Lung (tissue), 12 donors: ENCODE data around the gene MIER2. TPM values are rescaled to one million over a fixed set of nuclear protein-coding genes. Genes with fewer than 3 reads are reported as not detected.
A peak's percentile ranks its signal among the peaks of the same experiment; 100 is the strongest.

Experiments
- ATAC-seq: fragments of 200-7000 bp; cut with Tn5 transposase; one replicate; pipeline ENCODE4 v1.9.1; 2020; ENCODE audit warnings: moderate number of reproducible peaks; ENCODE audit not compliant: insufficient read depth, low FRiP score
- DNase-seq, 3 donors: peaks; one replicate each; pipeline ENCODE4 v3.0.0-alpha.2; 2013 to 2017
- H3K27ac ChIP-seq, 2 donors: one replicate each; pipeline ENCODE4 v1.5.1; 2013; ENCODE audit warnings: mild to moderate bottlenecking in 2 of 2, moderate library complexity in 2 of 2, control low read depth in 1 of 2, inconsistent platforms in 1 of 2, low read depth in 1 of 2, low read length in 1 of 2
- H3K27me3 ChIP-seq, 3 donors: one replicate each; pipeline ENCODE4 v1.5.1; 2013; ENCODE audit warnings: low read length in 2 of 3; ENCODE audit not compliant: control insufficient read depth in 3 of 3, insufficient read depth in 3 of 3
- H3K36me3 ChIP-seq, 4 donors: one replicate each; pipeline ENCODE4 v1.5.1; 2013; ENCODE audit warnings: low read length in 4 of 4, mild to moderate bottlenecking in 1 of 4, moderate library complexity in 1 of 4; ENCODE audit not compliant: control insufficient read depth in 4 of 4, insufficient read depth in 4 of 4
- H3K4me1 ChIP-seq, 5 donors: one replicate each; pipeline ENCODE4 v1.5.1; 2013; ENCODE audit warnings: low read length in 5 of 5, mild to moderate bottlenecking in 2 of 5, moderate library complexity in 1 of 5; ENCODE audit not compliant: control insufficient read depth in 5 of 5, insufficient read depth in 5 of 5
- H3K4me3 ChIP-seq: one replicate; pipeline ENCODE4 v1.5.1; 2013; ENCODE audit warnings: mild to moderate bottlenecking, control low read depth, moderate library complexity
- H3K9ac ChIP-seq, 2 donors: one replicate each; pipeline ENCODE4 v1.5.1; 2013; ENCODE audit warnings: low read length in 2 of 2, control low read depth in 1 of 2; ENCODE audit not compliant: insufficient read depth in 1 of 2
- H3K9me3 ChIP-seq, 4 donors: one replicate each; pipeline ENCODE4 v1.5.1; 2013; ENCODE audit warnings: low read length in 3 of 4, mild to moderate bottlenecking in 1 of 4, moderate library complexity in 1 of 4; ENCODE audit not compliant: control insufficient read depth in 4 of 4, insufficient read depth in 3 of 4
- WGBS, 2 donors: extraction: QIAGEN DNeasy Blood & Tissue Kit; methylation state at CpG; one replicate each; pipeline ENCODE4 v1.1.7; 2013; 5-methylcytosine and 5-hydroxymethylcytosine counted together
- polyA plus RNA-seq, 2 donors: library from polyadenylated mRNA; stranded (reverse); fragments of 200-250 nt; gene quantifications; one replicate each; pipeline ENCODE4 v1.2.1, GENCODE V29; 2013
- total RNA-seq, 2 donors: library from RNA; depleted of rRNA in 1 of 2; stranded (reverse); fragments of >200 nt in 1 of 2; gene quantifications; one replicate each; pipeline ENCODE4 v1.2.1, GENCODE V29; 2014 to 2021
- TF ChIP-seq, protein P1 (sequence below): IDR thresholded peaks from 2 replicates; pipeline ENCODE4 v1.5.1; 2012; ENCODE audit warnings: mild to moderate bottlenecking; ENCODE audit errors: control extremely low read depth, extremely low read depth
- donor health status: control.
- donor health status: control.
- donor health status: Bipolar disorder and iron deficiency.
- donor health status: healthy.
- donor health status: DM: yes; HTN: yes; CAD: no.

The MIER2 gene
- total and polyA plus RNA-seq, 4 donors = 19.4 to 34.9 (median 28.3) TPM

DNA sequence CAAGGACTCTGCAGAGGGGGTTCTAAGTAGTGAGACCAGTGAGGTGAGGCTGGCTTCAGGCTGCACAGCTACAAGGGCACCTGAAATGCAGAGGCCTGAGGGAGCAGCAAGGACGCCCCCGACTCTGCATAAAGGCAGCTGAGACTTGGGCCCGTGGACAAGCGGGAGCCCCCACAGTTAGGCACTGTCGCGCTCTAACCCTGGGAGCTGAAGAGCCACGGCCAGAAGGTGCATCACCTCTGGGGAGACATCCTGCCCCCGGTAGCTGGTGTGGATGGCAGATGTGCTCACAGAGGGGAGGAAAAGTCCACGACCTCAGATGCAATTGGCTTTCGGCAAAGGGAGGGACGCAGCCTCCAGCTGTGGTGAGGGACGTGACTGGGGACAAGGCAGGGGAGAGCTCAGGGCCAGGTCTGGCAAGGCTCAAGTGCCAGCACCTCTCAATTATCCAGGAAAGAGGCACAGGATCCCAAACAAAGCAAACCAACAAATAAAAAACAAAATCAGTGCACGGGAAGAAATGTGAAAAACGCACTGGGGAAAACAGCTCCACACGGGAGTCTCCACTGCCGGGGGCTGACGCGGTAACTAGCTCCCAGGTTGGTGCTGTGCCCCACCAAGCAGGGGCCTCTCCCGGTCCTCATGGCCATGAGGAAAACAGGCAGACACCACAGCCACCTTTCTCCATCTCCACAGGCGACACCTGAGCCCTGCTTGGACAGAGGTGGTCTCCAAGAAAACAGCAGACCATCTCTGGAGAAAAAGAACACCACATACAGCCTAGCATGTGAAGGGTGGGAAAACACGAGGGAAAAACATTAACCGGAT lies 30.4 kb downstream of the MIER2 start:
- H3K9me3 ChIP-seq = peaks cover 0 to 2% (median 0%) of the 10 kb centered on the region in 4 donors
- peak overlapping the region in 1 of 2 donors; percentile 59 for H3K27ac ChIP-seq
- H3K36me3 ChIP-seq = peaks cover 6 to 28% (median 21%) of the 10 kb centered on the region in 4 donors
- no peak for ATAC-seq
- H3K9ac ChIP-seq = no peak overlapping the region
- H3K4me1 ChIP-seq = peaks cover 0 to 13% (median 0%) of the 10 kb centered on the region in 5 donors
- H3K4me3 ChIP-seq = no peak overlapping the region
- DNase-seq = no peak
- no peaks in the 10 kb centered on the region for H3K27me3 ChIP-seq
- 90 to 91% methylated on average over 22 of the region's 22 CpGs for WGBS, 2 donors
- TF ChIP-seq, protein P1, sequence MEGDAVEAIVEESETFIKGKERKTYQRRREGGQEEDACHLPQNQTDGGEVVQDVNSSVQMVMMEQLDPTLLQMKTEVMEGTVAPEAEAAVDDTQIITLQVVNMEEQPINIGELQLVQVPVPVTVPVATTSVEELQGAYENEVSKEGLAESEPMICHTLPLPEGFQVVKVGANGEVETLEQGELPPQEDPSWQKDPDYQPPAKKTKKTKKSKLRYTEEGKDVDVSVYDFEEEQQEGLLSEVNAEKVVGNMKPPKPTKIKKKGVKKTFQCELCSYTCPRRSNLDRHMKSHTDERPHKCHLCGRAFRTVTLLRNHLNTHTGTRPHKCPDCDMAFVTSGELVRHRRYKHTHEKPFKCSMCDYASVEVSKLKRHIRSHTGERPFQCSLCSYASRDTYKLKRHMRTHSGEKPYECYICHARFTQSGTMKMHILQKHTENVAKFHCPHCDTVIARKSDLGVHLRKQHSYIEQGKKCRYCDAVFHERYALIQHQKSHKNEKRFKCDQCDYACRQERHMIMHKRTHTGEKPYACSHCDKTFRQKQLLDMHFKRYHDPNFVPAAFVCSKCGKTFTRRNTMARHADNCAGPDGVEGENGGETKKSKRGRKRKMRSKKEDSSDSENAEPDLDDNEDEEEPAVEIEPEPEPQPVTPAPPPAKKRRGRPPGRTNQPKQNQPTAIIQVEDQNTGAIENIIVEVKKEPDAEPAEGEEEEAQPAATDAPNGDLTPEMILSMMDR = no peak

DNA sequence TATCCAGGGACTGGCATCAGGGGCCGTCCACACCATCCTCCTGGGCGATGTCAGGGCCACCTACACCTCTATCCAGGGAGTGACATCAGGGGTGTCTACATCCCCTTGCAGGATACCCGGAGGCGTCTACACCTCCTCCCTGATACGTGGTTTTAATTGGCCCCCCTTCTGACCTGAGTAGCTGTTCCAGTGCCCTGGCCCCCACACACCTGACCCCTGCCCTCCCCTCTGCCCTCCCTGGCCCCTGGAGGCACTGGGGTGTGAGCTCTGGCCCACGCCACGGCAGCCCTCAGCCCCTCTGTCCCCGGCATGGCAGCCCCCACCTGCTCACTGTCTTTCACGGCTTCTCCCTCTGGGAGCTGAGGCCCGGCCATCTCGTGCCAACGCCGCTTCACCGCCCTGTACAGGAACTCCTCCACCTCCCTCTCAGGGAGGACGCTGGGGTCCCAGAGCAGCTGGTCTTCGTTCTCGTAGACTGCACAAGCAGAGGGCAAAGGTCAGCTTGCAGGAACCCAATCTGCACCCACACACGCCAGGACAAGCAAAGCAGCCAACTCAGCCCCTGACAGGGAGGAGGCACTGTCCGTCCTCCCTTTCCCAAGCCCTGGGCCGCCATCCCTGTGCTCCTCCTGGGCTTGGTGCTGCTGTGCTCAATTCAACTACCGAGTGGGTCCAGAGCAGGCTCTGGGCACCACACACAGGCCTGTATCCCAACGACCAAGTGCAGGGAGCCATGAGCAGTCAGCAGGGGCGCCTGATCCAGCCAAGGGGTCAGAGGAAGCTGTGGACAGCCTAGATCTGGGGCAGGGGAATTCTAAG lies 31.2 kb downstream of the MIER2 start:
- Histone ChIP-seq H3K4me1 (peaks cover 0 to 13% (median 0%) of the 10 kb centered on the region in 5 donors), H3K9ac (no peak overlapping the region), H3K9me3 (peaks cover 0 to 2% (median 0%) of the 10 kb centered on the region in 4 donors), H3K36me3 (peaks cover 6 to 33% (median 19%) of the 10 kb centered on the region in 4 donors), H3K27ac (peak overlapping the region in 1 of 2 donors; percentile 59), H3K27me3 (no peaks in the 10 kb centered on the region), H3K4me3 (no peak overlapping the region)
- DNase-seq (no peak), ATAC-seq (no peak)
- 69 to 85% methylated on average over 23 of the region's 23 CpGs for WGBS, 2 donors
- TF ChIP-seq, protein P1 = no peak

DNA sequence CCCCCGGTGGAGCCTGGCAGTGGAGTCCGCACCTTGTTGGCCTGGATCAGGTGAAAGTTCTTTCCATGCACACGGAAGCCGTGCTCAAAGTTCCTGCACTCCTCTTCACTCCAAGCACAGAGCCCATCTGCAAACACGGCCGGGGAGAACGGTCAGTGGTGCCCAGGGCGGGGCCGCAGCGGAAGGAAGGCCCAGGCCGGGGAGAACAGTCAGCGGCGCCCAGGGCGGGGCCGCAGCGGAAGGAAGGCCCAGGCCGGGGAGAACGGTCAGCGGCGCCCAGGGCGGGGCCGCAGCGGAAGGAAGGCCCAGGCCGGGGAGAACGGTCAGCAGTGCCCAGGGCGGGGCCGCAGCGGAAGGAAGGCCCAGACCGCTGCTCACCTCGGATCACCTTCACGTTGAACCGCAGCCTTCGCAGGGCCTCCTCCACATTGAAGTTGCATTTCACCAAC lies 32.8 kb downstream of the MIER2 start:
- Histone ChIP-seq H3K9ac (no peak overlapping the region), H3K4me1 (peaks cover 0 to 13% (median 0%) of the 10 kb centered on the region in 5 donors), H3K27me3 (no peaks in the 10 kb centered on the region), H3K9me3 (no peaks in the 10 kb centered on the region), H3K27ac (peak overlapping the region; percentile 71 to 86), H3K36me3 (peaks cover 13 to 45% (median 19%) of the 10 kb centered on the region in 4 donors), H3K4me3 (no peak overlapping the region)
- ATAC-seq (peak; percentile 1), DNase-seq (no peak)
- TF ChIP-seq, protein P1 = no peak
- WGBS, 2 donors = 80 to 84% methylated on average over 33 of the region's 33 CpGs
